GM12874 (cell line): ENCODE data around the gene RCOR1.
A peak's percentile ranks its signal among the peaks of the same experiment; 100 is the strongest.

Experiments used
- CTCF ChIP-seq: IDR thresholded peaks from 2 replicates; pipeline ENCODE4 v1.5.1; 2011; ENCODE audit warnings: low read depth, mild to moderate bottlenecking, control low read depth, low read length, moderate library complexity; ENCODE audit not compliant: insufficient read depth

Gene RCOR1

GRCh38 chr14:102770147-102771123 lies 178.0 kb downstream of the RCOR1 start:
- no peak for TF ChIP-seq CTCF

DNA sequence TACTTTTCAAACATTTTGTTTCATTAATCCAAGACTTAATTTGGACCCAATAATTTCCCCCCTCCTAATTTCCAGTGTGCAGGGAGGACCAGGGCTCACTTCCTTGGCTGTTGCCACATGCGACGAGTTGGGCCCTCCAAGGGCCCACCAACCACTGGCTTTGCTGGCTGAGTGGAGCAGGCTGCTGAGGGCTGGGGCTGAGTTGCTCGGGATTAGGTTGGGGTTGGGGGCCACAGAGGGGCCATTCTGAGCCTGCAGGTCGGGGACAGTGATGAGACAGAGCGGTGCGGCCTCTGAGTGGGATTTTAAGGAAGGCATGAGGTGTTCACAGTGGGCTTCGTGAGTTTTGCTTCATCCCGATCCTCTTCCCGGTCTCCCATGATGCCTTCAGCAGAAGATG lies 178.7 kb downstream of the RCOR1 start:
- no peak for TF ChIP-seq CTCF

GRCh38 chr14:102772781-102773570 lies 180.5 kb downstream of the RCOR1 start:
- peak; percentile 63 for TF ChIP-seq CTCF

DNA sequence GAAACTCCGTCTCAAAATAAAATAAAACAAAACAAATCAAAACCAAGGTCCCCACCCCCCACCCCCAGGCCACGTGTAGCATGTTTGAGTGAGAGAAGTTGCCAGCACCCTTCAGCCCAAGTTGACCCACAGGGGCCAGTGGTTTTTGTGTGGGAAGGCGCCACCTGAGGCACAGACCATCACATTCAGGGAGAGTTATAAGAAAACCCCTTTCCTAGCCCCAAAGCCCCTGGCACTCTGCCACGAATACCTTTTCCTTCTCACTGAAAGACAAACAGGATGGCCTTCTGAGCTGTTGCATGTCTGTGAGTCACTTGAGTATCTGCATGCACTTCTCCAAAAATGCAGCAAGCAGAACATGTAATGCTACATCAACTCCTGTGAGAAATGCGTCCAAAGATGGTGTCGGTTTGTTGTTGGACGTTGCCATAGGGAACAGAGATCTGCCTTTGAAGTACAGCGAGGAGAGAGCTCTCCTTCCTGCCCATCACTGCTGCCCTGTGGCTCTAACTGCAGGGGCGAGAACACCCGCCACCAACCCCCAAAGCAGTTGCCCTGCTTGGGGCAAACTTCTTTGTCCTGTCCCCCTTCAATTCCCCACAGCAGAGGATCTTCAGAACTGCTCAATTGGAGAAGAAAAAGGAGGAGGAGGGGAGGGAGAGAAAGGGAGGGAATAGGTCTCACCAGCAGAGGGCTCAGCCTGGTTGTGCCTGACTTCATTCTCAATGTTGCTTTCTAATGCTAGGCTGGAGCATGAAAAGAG lies 182.1 kb downstream of the RCOR1 start:
- TF ChIP-seq CTCF, result peak; percentile 77

DNA sequence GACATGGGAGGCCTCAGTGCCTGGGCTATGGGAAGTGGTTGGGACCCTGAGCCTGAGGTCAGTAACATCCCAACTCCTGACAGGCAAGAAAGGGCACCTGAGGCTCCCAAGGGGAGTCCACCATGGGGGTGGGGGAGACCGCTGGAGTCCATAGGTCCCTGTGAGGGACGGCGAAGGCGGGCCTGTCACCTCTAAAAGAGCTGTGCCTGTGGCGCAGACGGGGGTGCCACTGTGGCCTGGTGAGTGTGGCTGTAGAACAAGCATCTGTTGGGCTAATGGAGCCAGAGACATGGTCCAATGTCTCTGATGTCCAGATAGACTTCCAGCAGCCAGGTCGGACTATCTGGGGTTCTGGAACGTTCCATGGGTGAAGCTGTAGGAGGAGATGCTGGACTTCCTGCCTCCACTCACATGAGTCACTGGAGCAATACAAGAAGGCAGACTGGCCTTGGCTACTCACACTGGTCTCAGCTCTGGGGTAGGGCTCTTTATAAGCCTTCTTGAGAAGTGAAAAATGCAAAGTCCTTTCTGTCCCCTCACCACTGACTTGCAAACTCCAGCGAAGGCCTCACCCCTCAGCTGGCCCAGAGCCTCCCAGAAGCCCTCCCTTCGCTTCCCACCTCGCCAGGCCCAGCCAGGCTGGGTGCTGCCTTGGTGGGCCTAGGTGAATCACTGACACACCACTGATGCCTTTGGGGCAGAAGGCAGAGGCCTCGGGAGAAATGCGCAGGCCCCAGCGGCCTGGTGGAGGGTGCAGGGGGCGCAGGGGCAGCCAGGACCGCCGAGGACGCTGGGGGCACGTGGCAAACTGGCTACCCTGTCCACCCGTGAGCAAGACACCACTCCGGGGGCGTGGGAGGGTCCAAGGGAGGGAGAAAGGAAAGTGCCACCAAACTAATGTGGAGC lies 183.7 kb downstream of the RCOR1 start:
- TF ChIP-seq CTCF, result no peak

DNA sequence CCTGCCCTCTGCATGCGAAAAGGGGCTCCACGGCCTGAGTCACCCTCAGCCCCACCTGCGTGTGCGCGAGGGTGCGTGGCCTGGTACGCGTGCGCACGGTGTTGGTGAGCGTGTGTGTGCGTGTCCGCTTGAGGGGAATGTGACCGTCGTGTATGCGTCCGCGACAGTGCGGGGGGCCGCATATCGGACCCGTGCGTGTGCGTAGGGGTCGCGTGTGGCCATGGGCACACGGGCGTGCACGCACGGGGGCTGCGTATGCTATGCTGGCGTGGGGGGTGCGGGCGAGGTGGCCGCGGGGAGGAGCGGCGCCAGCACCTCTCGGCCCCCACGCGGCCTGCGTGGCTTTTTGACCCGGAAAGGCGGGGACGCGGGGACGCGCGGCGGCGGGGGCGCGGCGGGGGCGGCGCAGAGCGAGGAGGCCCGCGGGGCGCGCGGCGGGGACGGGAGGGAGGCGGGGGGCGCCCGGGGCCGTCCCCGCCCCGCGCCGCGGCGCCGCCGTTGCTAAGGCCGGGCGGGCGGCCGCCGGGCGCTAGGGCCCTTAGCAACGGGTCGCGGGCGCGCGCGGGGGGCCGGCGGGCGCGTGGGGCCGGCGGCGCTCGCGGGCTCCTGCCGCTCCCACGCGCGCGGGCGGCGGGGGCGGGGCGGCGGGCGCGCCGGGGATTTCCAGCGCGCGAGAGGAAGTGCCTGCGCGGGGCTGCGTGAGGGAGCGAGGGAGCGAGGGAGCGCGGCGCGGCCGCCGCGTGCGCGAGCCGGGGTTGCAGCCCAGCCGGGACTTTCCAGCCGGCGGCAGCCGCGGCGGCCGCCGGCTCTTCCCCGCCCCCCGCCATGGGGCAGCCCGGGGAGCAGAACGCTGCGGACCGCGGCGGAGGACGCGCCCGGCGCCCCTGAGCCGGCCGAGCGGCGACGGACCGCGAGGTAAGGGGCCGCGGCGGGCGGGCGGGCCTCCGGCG lies 184.6 kb downstream of the RCOR1 start, which contains the start of gene TRAF3:
TRAF3 (plus strand) TSS at position 689 of the 950 bp plus-strand sequence. CDS start 92,753 bp downstream, outside the sequence.
- no peak for TF ChIP-seq CTCF
